Keratinocyte (primary cell): Measurements from ENCODE around the gene GC. TPM values are rescaled to one million over a fixed set of nuclear protein-coding genes. Genes with fewer than 3 reads are reported as not detected.

Source experiments
- DNase-seq: peaks from one replicate; pipeline ENCODE4 v3.0.0-alpha.2; 2011; ENCODE audit warnings: low read depth, missing footprints, low spot score
- FAIRE-seq: peaks from 2 replicates; lab custom pipeline; 2011; peaks lifted over from hg19 to GRCh38; lab: Jason Lieb, UNC
- H2AFZ ChIP-seq: 2 replicates; pipeline ENCODE4 v1.6.0; 2012; ENCODE audit warnings: low read length, control low read depth, inconsistent platforms; ENCODE audit not compliant: control insufficient read depth
- H3K27ac ChIP-seq: 2 replicates; pipeline ENCODE4 v1.5.1; 2011; ENCODE audit warnings: low read length; ENCODE audit not compliant: control insufficient read depth, insufficient read depth
- H3K27me3 ChIP-seq: 3 replicates; pipeline ENCODE4 v1.6.0; 2011; ENCODE audit warnings: low read length; ENCODE audit not compliant: control insufficient read depth, insufficient read depth; ENCODE audit errors: extremely low read depth
- H3K36me3 ChIP-seq, 2 experiments: 2 replicates in 1 of 2; 3 replicates in 1 of 2; pipeline ENCODE4 v1.5.1; 2011; ENCODE audit warnings: low read length in 2 of 2, mild to moderate bottlenecking in 1 of 2; ENCODE audit not compliant: control insufficient read depth in 2 of 2, insufficient read depth in 2 of 2; ENCODE audit errors: extremely low read depth in 1 of 2
- H3K4me1 ChIP-seq: 3 replicates; pipeline ENCODE4 v1.5.1; 2011; ENCODE audit warnings: low read length; ENCODE audit not compliant: control insufficient read depth, insufficient read depth; ENCODE audit errors: extremely low read depth
- H3K4me2 ChIP-seq: 3 replicates; pipeline ENCODE4 v1.6.0; 2011; ENCODE audit warnings: low read depth, low read length; ENCODE audit not compliant: control insufficient read depth, insufficient read depth; ENCODE audit errors: extremely low read depth
- H3K4me3 ChIP-seq, 3 experiments: fragments of 200-600 bp in 1 of 3; sonication (generic) in 1 of 3; 2 replicates in 2 of 3; 3 replicates in 1 of 3; pipeline ENCODE4 v1.5.1; 2011 to 2016; ENCODE audit warnings: low read length in 3 of 3, mild to moderate bottlenecking in 3 of 3, control low read depth in 2 of 3, inconsistent platforms in 1 of 3, low read depth in 1 of 3, mixed read lengths in 1 of 3, mixed run types in 1 of 3, moderate library complexity in 1 of 3; ENCODE audit not compliant: control insufficient read depth in 2 of 3, insufficient read depth in 2 of 3; ENCODE audit errors: extremely low read depth in 1 of 3
- H3K79me2 ChIP-seq: 2 replicates; pipeline ENCODE4 v1.6.0; 2012; ENCODE audit warnings: low read length; ENCODE audit not compliant: control insufficient read depth, insufficient read depth
- H3K9ac ChIP-seq: 3 replicates; pipeline ENCODE4 v1.6.0; 2011; ENCODE audit warnings: low read length; ENCODE audit not compliant: control insufficient read depth, insufficient read depth; ENCODE audit errors: extremely low read depth
- H3K9me1 ChIP-seq: 3 replicates; pipeline ENCODE4 v1.6.0; 2011; ENCODE audit warnings: low read length; ENCODE audit not compliant: control insufficient read depth, insufficient read depth; ENCODE audit errors: extremely low read depth
- H3K9me3 ChIP-seq: 2 replicates; pipeline ENCODE4 v1.5.1; 2012; ENCODE audit warnings: low read depth, low read length; ENCODE audit not compliant: control insufficient read depth
- H4K20me1 ChIP-seq: 3 replicates; pipeline ENCODE4 v1.6.0; 2011; ENCODE audit warnings: low read length; ENCODE audit not compliant: control insufficient read depth, insufficient read depth; ENCODE audit errors: extremely low read depth
- CTCF ChIP-seq, 3 experiments: IDR thresholded peaks in 1 of 3; conservative IDR thresholded peaks in 1 of 3; optimal IDR thresholded peaks in 1 of 3; 2 replicates in 2 of 3; 3 replicates in 1 of 3; pipeline versions ENCODE3 to v1.5.1; 2011; ENCODE audit warnings: low read length in 3 of 3, mild to moderate bottlenecking in 3 of 3, moderate library complexity in 2 of 3, control low read depth in 1 of 3, inconsistent platforms in 1 of 3; ENCODE audit not compliant: insufficient read depth in 2 of 3; ENCODE audit errors: extremely low read depth in 1 of 3
- EZH2 ChIP-seq: IDR thresholded peaks from one replicate; pipeline ENCODE4 v1.6.1; 2012; ENCODE audit warnings: inconsistent platforms, mild to moderate bottlenecking, low read length, moderate library complexity
- dilution Hi-C: fragments of 300-500 bp; cut with MboI; formaldehyde crosslinking; loops from one replicate; pipeline ENCODE4 v1.7.0; 2020; ENCODE audit warnings: low sequenced_read_pairs; ENCODE audit not compliant: extremely low pct_ligation_motif_present
- polyA plus RNA-seq, 5 experiments: library from polyadenylated mRNA; depleted of rRNA in 3 of 5; stranded (reverse) in 3 of 5; stranded (forward) in 1 of 5; unstranded in 1 of 5; fragments of >200 nt; gene quantifications; 1 replicate in 1 of 5; 2 replicates in 3 of 5; 3 replicates in 1 of 5; pipeline versions ENCODE4 v1.2.1 to v1.2.3, GENCODE V29; 2011 to 2012; ENCODE audit warnings: missing spikeins in 2 of 5, low read depth in 1 of 5, low replicate concordance in 1 of 5

GC gene
- polyA plus RNA-seq, 1 donor (not counting 4 experiments of a cell fraction or from before 2014, with no cell fraction given): not detected

GRCh38 chr4:71698141-71698540 lies 85.7 kb downstream of the GC start:
- Histone ChIP-seq H3K27ac (no peak overlapping the region), H3K9ac (no peak overlapping the region), H3K9me1 (no peaks in the 10 kb centered on the region), H3K4me1 (no peaks in the 10 kb centered on the region), H3K4me3 (no peak overlapping the region), H3K79me2 (no peaks in the 10 kb centered on the region), H3K4me2 (no peak overlapping the region), H3K27me3 (no peaks in the 10 kb centered on the region), H3K9me3 (no peaks in the 10 kb centered on the region), H4K20me1 (no peaks in the 10 kb centered on the region), H3K36me3 (no peaks in the 10 kb centered on the region), H2AFZ (no peak overlapping the region)
- no peak for DNase-seq
- dilution Hi-C loops: no loop called here
- no peak for TF ChIP-seq CTCF (optimal IDR thresholded peaks at IDR 0.05 in 1 of 3, IDR thresholded peaks at IDR 0.05 in 1 of 3, conservative IDR thresholded peaks at IDR 0.05 in 1 of 3; ENCODE audit: extremely low read depth in 1 of 3, insufficient read depth in 2 of 3, low read length in 3 of 3)
- no peak for TF ChIP-seq EZH2
- FAIRE-seq: no peak

GRCh38 chr4:71697031-71697430 lies 86.8 kb downstream of the GC start:
- no peaks in the 10 kb centered on the region for H3K79me2 ChIP-seq
- H3K9ac ChIP-seq: no peak overlapping the region
- FAIRE-seq (no peak), DNase-seq (no peak)
- no peaks in the 10 kb centered on the region for H4K20me1 ChIP-seq
- H3K9me3 ChIP-seq: no peaks in the 10 kb centered on the region
- H2AFZ ChIP-seq: no peak overlapping the region
- H3K4me2 ChIP-seq: no peak overlapping the region
- dilution Hi-C loops: no loop called here
- H3K9me1 ChIP-seq: no peaks in the 10 kb centered on the region
- no peaks in the 10 kb centered on the region for H3K27me3 ChIP-seq
- H3K4me3 ChIP-seq: no peak overlapping the region
- H3K27ac ChIP-seq: no peak overlapping the region
- no peak for TF ChIP-seq EZH2
- no peak for TF ChIP-seq CTCF (optimal IDR thresholded peaks at IDR 0.05 in 1 of 3, IDR thresholded peaks at IDR 0.05 in 1 of 3, conservative IDR thresholded peaks at IDR 0.05 in 1 of 3; ENCODE audit: extremely low read depth in 1 of 3, insufficient read depth in 2 of 3, low read length in 3 of 3)
- no peaks in the 10 kb centered on the region for H3K4me1 ChIP-seq
- H3K36me3 ChIP-seq: no peaks in the 10 kb centered on the region
